Hepatocyte (in vitro differentiated cells): ENCODE measurements around the gene USP24.

Experiments
- CTCF ChIP-seq: fragments of 200-600 bp; sonication (generic); IDR thresholded peaks from 2 replicates; pipeline ENCODE4 v1.5.1; 2016; ENCODE audit warnings: antibody characterized with exemption, mild to moderate bottlenecking; ENCODE audit not compliant: poor library complexity
- EZH2 ChIP-seq: fragments of 200-600 bp; sonication (generic); IDR thresholded peaks from 2 replicates; pipeline ENCODE4 v1.6.1; 2016; ENCODE audit warnings: antibody characterized with exemption, mild to moderate bottlenecking, borderline replicate concordance
- EZH2phosphoT487 ChIP-seq: fragments of 200-600 bp; sonication (generic); IDR thresholded peaks from one replicate; pipeline ENCODE4 v1.6.1; 2018; ENCODE audit warnings: antibody characterized with exemption, mild to moderate bottlenecking, low read depth, moderate library complexity; ENCODE audit not compliant: unreplicated experiment, severe bottlenecking

GRCh38 chr1:55239548-55239947 is 24.4 kb upstream of the USP24 start:
- TF ChIP-seq CTCF (no peak), EZH2 (no peak), EZH2phosphoT487 (no peak)
